DMS79 (cell line): ENCODE measurements around the gene AUTS2.
A peak's percentile ranks its signal among the peaks of the same experiment; 100 is the strongest.

Experiments
- DNase-seq: peaks from one replicate; lab custom pipeline; 2025; lab: John Stamatoyannopoulos, UW

Gene AUTS2

DNA sequence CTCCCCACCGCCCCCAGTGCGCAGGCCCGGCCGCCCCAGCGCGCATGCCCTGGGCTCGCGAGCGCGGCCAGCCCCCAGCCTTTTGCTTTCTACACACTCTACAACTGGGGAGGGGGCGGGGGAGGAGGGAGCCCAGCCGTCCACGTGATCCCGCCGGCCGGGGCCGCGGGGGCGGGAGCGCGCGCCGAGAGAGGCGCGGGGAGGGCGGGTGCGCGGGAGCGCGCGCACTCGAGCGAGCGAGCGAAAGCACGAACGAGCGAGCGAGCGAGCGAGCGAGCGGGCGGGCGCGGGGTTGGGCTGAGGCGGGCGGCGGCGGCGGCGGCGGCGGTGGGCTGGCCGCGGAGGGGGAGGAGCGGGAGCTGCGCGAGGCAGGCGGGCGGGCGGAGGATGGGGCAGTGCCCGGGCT lies at the start of gene AUTS2:
TSS of gene AUTS2 (plus strand) at position 395 of the 406 bp plus-strand sequence. CDS start 1,179 bp downstream, outside the sequence.
- DNase-seq, result peak; percentile 87

DNA sequence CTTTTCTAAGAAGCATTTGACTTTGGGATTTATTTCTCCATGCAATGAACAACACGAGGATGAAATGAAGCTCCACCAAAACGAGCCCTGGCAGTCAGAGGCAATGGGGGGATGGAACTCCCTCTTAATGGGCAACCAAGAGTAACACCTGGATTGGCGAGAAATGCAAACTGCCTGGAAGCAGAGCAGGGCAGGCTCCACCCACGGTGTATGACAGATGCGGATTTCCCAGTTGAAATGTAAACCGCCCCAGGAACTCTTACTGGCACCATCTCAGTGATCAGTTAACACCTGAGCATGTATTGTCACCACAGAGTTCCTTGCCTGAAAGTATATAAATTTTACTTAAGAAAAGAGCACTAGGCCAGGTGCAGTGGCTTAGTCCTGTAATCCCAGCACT lies 47.3 kb upstream of the AUTS2 start:
- no peak for DNase-seq

DNA sequence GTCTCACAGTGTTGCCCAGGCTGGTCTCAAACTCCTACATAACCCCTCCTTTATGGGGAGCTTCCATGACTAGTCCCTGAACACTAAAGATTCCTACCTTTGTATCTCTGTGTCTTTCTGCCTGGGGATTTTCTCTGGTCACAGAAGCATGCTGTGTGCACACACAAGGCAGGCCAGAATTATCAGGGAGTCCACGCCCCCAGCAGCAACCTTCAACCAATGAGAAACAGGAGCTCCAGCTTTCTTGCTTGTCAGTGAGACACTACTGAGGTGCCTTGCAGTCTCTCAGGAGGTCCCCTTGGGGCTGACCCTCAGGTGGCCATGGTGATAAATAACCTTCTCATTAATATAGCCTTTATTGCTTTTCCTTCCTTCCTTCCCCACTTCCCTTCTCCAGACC lies 45.1 kb upstream of the AUTS2 start:
- DNase-seq, result no peak

DNA sequence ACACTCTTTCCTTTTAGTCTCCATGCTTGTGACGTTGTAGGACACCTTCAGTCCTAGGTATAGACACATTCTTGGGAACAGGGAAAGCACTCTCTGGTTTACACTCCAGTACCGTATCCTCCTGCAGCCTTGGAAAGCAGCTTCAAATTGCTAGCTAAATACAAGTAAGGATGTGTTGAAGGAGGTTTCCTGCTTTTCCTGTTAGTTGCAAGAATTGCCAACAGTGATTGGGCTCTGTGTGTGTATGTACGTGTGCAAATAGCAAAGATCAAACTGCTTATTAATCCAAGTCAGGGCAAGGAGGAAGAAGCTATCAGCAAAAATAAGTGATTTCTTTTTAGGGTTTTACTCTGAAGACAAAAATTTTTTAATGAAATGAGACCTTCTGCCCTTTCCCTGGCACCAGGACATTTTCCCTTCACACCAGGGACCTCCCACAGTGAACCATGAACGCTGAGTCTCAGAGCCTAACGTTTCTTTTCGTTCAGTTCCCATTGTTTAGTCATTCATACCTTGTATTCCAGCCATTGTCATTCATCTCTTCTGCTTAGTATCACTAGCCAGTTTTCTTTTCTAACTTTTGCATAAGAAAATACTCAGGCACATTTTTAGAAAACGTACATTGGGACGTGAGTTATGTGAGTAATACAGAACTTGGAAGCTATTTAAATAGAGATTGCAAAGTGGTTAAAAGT lies 36.9 kb upstream of the AUTS2 start:
- no peak for DNase-seq

DNA sequence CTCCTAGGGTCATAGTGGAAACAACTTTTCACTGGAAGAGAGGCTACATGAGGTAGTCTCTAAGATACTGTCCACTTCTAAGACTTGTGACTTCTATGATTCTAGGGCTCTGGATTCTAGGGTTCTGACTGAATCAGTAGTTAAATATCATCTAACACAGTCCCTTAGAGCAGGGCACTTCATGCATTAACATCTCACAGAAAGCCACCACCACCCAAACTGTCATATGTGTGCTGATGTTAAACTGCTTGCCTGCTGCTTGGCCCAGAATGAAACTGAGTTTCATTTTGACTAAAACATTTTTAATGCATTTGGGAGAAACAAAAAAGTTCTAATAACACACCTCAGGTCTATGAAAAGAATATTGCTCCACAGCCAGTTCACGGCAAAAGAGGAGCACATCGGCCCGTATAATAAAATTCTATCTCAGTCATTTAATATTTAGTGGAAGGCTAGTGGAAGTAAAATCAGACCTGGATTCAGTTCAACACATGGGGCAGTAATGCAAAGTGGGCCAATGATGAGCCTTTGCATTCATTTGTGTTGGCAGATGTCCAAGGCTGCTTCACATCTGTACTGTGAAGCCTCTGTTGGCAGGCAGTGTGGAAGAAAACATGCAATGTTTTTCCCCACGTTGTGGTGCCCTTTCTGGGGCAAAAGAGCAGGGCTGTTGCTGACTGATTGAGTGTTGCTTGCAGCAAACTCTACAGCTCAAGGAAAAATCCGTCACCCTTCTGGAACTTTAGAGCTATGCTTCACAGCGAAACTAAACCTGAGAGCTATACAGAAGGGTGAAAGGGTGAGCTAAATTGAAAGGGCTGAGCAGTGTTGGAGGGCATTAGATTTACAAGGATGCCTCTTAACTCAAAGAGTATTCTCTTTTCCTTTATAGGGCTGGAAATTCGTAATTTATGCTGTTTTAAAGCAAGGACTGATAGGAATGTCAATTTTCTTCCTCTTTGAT lies 33.5 kb upstream of the AUTS2 start:
- peak; percentile 70 for DNase-seq

DNA sequence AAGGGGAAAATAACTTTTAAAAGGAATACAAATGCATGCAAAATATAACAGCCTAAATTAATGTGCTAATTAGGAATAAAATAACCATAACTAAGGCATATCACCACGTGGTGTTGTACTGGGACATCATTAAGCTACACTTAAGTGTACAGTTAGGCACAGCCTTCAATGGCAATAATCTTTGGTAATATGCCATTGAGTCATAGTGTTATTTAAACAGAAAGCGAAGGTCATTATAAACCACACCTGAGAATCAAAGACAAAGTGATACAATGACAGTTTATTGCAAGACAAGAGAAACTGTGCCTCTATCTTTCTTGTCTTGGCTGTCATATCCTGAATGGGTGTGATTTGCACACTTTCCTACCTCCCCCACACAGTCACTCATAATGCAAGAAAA lies 30.5 kb upstream of the AUTS2 start:
- no peak for DNase-seq

DNA sequence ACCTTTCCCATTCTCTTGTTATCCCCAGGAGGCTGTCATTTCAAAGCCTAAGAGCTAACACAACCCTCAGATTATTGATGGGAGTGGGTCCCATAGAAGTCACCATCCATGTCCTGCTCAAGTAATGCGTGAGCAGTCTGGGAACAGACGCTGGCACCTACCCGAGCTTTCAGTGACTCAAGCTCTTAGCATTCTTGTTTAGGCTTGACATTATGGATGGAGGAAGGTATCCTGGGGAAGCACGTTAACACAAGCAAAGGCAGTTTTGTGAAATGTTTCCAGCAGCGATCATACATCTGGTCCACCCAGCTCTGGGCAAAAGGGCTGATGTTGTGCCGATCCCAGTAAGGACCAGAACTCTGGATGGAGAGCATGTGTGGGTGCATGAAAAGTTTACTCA lies 30.0 kb upstream of the AUTS2 start:
- DNase-seq, result no peak

DNA sequence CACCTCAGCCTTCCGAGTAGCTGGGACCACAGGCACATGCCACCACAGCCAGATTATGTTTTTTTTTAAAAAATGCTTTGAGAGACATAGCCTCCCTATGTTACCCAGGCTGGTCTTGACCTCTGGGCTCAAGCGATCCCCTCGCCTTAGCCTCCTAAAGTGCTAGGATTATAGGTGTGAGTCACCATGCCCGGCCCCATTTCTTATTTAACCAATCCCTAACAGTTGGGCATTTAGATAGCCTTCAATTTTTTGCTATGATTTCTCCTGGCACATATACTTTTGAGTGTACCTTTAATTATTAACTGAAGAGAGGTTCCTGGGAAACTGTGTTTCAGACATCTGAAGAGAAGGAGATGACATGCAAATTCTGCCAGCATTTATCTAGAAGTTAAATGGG lies 22.6 kb upstream of the AUTS2 start:
- no peak for DNase-seq

DNA sequence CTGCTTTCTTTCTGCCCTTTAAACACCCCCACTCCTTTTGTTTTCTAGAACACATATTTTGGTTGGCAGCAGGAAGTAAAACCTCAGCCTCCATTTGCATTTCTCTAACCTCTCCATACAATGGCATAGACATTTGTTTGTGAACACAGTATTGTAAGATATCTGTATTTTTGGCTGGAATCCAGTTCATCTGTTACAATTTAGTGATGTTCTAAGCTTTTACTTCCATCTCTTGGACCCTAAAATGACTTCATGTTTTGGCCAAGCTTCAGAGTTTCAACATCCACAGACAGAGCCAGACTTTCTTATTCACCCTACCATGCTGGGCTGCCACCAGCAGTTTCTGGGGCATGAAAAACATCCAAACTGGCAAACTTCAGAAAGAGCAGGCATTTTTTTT lies 21.1 kb upstream of the AUTS2 start:
- no peak for DNase-seq

DNA sequence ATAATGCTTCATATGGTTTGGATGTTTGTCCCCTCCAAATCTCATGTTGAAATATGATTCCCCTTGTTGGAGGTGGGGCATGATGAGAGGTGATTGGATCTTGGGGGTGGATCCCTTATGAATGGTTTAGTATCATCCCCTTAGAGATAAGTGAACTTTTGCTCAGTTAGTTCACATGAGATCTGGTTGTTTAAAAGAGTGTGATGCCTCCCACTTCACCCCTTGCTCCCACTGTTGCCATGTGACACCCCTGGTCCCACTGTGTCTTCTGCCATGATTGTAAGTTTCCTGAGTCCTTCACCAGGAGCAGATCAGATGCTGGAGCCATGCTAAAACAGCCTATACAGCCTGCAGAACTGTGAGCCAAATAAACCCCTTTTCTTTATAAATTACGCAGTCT lies 13.1 kb upstream of the AUTS2 start:
- no peak for DNase-seq

DNA sequence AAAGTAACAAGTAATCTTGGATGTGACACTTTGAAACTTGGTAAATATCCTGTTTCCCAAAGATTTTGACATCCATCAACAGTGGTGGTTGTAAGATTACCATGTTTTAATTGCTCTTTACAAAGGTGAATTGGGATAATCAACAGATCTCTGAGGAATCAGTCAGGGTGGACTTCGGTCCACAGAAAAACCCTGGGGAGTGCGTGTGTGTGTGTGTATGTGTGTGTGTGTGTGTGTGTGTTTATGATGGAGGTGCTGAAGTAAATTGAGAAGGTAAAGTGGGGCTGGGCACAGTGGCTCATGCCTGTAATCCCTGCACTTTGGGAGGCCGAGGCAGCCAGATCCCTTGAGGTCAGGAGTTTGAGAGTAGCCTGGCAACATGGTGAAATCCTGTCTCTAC lies 12.0 kb upstream of the AUTS2 start:
- DNase-seq, result no peak

DNA sequence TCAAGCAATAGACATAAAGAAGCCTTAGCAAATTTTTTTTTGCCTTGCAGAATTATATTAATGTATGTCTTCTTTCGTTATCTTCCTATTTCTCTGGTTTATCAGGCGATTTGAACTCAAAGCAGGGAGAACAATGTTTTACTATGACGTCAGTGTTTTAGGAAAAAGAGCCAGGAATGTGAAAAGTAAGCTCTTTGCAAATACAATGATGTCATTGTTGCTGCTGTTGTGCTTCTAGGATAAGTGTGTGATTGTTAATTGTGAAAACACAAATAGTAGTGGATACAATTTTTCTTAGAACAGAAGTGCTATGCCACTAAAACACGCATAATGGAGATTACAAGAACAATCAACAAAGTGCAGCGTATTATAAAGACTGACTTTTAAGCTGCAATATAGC lies 9.5 kb upstream of the AUTS2 start:
- DNase-seq, result no peak

DNA sequence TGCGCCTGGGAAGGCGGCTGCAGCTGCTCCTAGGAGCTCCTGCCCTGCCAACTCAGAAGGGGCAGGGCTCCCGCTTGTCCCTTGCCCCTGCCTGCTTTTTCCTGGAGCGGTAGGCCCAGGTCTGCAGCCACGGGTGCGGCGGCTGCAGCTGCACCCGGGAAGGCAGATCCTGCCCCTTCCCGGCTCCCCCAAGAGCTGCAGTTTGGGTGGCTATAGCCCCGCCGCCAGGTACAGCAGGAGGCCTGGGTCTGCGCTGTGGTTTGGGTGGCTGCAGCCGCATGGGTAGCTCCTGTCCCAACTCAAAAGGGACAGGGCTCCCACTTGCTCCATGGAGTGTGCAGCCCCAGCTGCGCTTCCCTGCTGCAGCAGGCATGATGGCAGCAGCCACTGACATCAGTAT lies 6.5 kb upstream of the AUTS2 start:
- DNase-seq, result no peak

DNA sequence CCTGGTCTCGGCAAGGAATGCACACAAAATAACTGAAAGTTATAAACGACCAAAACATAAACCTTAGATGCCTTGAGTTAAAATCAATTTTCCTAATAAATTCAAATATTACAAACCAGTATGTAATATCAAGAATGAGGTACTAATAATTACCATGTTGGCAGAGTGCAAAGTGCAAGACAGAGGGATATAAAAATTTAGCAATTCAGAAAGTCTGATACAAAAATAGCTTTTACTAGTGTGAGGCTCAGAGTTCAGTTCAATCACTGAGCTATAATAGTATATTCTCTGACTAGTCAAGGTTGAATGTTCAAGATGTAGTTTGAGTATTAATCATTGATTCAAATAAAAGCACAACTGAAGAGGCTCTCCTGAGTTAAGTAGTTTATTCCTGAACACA lies 4.8 kb upstream of the AUTS2 start:
- no peak for DNase-seq

DNA sequence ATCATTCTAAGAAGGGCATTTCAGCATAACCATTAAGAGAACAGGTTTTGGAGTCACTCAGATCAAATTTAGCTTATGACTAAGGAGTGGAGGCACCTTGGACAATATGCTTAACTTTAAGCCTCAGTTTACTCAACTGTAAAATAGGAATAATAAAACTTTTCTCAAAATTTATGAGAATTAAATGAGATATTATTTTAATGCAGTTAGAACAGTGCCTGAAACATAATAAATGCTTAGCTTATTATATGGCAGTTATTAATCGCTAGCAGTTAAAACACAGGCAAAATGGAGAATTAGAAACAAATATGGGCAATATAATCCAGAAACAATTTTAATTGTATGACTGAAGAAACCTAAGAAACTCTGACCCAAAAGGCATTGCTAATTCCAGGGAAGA lies 2.9 kb upstream of the AUTS2 start:
- DNase-seq, result no peak

DNA sequence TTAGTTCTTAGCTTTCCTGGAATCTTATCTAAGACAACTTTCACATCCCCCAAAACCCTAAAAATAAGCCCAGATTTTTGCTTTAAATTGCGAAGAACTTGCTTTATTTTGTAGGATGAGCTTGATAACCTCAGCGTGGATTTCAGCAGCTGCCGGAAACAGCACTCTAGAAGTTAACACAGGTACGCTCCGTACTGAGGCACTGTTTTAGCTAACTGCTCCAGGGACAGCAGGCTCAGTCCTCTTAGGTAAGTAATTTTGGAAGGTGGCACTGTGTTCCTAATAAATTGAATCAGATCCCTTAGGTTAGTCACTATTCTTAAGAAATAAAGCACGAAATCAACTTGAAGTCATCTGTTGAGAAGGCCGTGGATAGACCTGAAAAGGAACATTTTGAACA lies 2.2 kb upstream of the AUTS2 start:
- DNase-seq, result no peak

DNA sequence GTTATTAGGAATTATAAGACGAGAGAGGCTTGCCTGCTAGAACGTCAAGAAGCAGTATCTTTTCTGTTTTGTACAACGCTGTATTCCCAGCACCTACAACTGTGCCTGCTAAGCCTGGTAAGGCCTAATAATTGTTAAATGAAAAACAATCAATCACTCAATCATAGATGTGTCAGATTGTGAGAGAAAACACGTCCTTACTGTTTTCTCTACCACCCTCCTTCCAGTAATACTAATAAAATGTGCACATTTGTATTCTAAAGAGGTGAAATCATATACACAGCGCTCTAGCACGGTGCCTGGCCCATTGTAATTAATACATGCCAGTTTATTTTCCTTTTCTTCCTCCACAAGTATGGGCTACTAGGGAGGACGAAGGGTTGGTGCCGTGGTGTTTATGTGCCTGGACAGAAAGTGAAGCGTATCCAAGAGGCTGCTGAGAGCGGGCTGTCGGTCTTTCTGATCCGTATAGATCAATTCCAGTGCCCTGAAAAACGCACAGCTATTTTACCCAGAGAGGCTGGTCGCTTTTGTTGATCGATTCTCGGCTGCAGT lies 1.5 kb upstream of the AUTS2 start:
- no peak for DNase-seq

DNA sequence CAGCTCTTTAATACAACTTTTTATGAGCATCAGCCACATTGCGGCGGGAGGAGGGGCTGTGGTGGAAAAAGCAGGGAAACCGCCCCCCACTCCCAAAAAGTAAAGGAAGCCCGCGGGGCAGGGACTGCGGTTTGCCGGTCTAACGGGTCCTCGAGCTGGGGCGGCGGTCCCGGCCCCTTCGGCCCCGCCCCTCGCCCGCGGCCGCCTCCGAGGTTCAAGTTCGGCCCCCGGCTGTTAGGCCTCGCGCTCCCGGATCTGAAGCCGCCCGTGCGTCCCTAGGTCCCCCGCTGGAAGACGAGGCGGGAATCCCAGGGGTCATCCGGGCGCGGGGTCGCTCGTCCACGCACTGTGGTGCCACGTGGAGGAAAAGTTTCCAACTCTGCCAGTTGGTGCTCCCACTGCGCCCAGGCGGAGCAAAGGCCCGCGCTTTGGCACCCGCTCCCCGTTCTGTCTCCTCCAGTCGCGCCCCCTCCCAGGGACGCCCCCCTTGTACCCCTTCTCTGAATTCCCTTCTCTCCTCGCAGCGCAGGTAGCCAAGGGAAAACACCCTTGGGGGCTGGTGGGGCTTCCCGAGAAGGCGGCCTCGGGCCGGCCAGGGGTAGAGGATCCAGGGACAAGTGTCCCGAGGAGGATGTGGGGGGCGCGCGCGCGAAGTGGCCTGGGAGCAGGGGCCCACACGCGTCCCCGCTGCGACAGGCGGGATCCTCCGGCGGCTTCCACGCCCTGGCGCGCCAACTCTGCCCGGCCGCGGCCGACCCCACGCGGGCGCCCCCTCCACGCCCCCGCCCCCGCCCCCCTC lies 798 bp upstream of the AUTS2 start:
- no peak for DNase-seq

DNA sequence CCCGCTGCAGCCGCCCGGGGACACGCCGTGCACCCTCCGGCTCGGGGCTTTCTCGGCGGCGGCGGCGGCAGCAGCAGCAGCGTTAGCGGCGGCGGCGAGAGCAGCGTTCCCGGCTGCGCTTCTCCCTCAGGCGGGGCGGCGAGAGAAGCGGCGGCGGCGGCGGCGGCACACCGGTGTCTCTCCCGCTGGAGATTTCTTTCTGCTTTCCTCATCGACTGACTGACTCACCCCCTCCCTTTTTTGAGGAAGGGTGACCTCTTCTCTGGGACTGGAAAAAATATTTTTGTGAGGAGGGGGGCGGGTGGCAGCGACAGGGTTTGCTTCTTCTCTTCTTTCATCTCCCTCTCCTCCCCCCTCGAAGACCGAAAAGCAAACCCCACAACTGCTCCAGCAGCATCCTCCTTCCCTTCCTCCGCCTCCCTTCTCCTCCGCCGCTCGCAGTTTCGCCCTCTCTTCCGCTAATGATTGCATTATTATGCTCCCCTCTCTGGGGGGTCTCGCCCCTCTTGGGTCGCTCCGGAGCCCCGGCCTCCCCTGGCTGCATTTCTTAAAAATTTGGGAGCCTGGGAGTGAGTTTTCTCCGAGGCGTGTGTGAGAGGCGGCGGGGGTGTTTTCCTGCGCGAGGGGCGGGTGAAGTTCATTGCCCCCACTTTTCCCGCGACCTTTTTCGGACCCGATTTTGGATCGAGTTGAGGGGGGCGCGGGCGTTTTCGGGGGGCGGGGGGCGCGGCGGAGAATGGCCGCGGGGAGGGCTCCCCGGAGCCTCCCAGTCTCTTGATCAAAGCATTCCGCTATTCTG lies 411 bp downstream of the AUTS2 start:
- no peak for DNase-seq

DNA sequence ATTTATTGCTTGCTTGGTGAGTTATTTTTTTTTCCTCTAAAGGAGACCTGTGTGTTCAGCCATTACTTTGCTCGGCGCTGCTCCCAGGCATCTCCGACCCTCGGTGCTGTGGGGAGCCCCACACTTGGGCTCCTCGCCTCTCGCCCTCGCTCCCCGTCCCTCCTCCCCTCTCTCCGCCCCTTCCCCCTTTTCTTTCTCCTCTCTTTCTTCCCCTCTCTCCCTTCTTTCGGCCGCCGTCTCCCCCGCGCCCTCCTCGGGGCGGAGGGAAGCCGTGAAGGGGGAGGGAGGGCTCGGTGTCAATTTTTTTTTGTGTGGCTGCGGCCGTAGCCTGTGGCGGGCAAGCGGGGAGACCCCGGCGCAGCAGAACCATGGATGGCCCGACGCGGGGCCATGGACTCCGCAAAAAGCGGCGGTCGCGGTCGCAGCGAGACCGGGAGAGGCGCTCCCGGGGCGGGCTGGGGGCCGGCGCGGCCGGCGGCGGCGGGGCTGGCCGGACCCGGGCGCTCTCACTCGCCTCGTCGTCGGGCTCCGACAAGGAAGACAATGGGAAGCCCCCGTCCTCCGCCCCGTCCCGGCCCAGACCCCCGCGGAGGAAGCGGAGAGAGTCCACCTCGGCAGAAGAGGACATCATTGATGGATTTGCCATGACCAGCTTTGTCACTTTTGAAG lies 1.1 kb downstream of the AUTS2 start:
- DNase-seq, result peak; percentile 13
